ENCODE data around the gene FYN.
"Not testable (repeated sequence)": the region's sequence is repeated elsewhere in the genome, so short reads cannot be mapped to it uniquely, and the experiment has no call there.

The FYN gene

DNA sequence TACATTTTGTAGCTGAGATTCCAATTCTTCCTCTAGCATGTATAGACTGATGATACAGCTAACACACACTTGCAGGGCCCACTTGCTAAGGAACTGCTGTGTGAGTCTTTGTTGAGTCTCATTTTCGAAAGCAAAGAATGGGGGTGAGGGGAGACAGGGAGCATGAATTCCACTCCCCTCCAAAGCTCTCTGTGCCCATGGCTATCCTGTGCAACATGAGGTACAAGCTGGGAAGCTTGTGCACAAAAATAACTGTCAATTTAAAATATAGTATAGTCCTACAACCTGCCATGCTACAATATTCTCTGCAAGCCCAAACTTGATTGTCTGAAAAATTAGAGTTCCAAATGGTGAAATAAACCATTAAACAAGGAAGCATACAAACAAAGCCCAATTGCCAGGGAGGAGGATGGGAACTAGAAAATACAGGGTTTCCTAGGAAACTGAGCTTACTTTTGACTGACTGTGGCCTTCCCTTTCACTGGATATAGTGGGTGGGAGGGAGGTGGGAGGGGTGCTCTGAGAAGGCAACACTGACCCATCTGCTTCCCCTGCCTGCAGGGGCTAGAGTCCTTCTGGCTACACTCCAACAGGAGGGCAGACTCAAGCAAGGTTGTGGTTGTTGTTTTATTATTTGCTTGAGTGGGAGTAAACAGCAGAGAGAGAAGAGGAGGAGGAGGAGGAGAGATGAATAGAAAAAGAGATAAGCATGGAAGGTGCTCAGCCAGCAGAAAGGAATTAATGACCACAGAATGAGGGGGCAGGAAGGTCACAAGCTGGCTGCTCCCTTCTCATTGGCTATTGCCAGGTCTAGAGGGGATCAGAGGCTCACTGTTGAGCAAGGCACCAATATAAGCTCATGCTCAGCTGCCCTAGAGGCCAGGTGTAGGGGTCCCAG is 84.6 kb downstream of the FYN start:
- no peak for DNase-seq

DNA sequence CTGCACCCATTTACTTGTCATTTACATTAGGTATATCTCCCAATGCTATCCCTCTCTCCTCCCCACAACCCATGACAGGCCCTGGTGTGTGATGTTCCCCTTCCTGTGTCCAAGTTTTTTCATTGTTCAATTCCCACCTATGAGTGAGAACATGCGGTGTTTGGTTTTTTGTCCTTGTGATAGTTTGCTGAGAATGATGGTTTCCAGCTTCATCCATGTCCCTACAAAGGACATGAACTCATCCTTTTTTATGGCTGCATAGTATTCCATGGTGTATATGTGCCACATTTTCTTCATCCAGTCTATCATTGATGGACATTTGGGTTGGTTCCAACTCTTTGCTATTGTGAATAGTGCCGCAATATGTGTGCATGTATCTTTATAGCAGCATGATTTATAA is 87.1 kb downstream of the FYN start:
- DNase-seq = not testable (repeated sequence)

DNA sequence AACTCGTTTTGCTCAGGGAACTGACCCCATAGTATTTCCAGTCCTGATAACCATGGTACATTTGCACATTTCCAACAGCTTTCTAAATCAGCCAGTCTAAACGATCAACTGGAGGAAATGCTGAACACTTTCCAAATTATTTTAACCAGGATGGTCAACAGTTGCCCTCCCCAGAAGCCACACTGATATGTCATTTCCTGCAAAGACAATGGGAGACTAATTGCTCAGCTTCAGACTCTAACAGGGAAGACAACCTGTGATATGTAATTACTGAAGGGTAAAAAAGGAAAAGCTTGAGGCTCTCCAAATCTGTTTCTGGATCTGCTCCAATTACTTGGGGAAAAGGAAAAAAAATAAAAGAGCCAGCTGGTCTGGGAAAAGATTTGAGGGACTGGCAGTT is 88.8 kb downstream of the FYN start:
- DNase-seq = no peak

DNA sequence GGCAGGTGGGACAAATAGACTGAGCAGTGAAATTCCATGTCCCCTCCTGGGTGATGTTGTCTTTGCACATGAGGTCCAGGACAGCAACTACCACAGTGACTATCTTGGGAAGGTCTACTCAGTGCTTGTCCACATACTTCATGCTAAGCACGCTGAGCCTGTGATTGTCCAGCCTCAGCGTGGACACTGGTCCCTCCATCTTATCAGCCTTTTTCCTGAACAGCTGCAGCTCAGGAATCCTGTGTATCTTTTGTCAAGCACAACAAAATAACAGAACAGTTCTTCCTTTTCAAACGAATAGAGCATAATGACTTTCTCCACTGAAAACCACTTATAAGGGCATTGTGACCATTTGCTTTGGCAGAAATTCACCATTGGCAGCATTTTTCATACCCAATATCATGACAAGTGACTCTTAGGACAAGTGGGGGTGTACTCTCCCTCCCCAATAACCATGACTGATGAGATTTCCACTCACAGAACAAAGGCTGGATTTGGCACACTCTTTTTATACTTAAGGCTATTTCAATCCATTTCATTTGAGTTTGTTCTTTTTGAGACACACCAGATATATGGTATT is 90.3 kb downstream of the FYN start:
- DNase-seq = no peak

DNA sequence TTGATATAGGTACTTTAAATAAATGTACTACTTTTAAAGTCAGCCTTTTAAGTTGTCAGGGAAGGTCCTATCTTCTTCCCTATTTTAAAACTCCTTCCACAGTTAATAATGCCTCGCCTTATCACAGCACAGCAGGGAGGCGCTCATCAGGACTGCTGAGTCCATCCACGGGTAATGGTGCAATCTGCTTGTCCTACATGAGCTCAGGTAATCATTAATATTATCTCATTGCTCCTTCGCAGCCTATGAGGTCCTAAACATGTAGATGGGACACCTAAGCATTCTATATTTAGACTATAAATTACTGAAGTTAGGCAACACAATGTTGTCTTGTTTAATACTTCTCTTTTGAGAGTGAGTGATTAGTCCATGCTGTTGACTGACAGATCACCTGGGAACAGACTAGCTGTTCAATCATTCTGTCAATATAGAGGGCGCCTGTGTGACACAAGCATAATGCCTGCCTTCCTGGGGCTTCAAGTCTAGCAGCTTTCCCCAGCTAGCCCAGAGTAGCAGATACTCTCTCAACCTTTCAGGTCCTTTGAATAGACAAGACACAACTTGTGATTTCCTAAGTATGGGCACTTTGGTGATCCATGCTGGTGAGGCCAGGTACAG is 91.0 kb downstream of the FYN start:
- DNase-seq = no peak

DNA sequence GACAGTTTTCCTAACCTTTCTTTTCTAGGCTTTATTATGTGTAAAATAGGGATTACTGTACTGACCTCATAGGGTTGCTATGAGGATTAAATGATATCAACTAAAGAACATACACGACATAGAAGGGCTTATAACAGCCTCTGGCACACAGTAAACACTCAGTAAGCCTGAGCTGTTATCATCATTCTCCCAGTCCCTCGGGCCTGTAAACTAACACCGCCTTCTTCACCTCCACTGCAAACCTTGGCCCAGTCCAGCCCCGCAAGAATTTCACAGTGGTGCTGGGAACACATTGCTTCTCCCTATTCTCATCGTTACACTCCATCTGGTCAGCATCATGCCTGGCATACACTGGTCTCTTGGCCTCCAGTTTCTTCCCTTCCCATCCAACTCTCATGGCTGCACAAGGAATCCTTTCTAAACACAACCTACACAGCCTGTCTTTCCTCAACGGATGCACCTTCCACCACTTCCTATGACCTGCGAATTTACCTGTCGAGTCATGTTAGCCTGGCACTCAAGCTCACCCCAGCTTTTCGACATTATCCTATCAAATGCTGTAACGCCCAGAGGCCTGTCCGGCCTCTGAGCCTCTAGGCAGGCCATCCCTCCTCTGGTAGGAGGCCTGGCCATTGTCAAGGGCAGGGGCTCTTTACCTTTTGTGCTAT is 92.1 kb downstream of the FYN start:
- DNase-seq = peak; percentile 28

DNA sequence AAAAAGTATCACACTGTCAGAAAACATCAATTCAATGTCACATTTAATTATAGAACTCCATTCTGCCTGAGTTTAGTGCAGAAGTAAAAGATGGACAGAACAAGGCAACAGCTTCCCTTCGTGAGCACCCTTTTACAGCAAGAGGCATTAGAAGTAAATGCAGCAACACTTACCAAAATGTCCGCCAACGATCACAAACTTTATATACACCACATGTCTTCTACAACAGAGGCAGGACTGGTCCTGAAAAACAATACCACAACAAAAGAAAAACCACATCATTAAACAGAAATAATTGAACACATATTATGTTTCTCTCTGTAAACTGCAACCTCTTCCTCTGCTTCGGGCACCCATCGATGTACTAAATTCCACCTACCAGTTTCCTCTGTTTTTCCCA is 92.9 kb downstream of the FYN start:
- DNase-seq = no peak

DNA sequence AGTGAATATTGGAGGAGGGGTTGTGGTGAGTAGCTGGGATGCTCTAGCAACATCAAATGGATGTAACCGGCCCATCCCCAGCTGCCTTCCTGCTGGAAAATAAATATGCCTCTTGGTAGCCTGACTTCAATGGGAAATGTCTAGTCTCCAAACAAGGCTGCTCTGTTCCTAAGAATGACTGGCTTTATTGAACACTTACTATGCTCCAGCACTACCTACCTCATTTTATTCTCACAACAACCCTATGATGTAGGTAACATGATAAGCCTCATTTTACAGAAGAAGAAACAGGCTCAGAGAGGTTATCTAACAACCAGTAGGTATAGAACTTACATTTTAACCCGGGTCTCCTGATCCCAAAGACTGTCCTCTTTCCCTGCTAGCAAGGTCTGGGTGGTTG is 93.6 kb downstream of the FYN start:
- DNase-seq = no peak

DNA sequence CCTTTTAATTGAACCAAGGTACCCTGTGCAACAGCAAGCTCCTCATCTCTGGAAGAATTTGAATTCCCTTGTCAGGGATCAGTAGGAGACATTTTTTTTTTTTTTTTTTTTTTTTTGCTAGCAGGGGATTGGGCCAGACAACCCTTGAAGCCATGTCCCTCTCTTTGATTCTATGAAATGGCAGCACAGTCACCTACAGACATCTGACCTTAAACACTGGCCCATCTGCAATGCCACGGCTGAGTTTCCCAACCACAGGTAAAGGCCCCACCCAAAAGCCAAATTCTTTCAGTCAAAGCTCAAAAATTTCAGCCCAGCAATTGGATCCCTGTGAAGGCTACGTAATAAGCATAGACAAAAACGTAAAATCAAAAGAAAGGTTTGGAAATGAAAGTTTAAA is 94.2 kb downstream of the FYN start:
- no peak for DNase-seq

DNA sequence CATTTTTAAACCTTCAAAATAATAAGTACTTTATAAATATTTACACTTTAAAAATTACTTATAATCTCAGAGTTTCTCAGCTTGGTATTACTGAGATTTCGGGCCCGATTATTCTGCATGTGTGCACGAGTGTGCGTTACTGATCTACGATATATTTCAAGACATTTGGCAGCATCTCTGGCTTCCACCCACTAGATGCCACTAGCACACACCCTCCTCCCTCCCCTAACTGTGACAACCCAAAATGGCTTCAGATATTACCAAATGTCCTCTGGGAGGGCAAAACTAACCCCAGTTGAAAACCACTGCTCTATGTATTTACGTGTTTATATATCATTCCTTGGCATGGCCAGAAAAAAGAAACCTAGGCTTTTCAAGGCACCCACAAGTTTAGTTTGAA is 95.9 kb downstream of the FYN start:
- peak; percentile 31 for DNase-seq

DNA sequence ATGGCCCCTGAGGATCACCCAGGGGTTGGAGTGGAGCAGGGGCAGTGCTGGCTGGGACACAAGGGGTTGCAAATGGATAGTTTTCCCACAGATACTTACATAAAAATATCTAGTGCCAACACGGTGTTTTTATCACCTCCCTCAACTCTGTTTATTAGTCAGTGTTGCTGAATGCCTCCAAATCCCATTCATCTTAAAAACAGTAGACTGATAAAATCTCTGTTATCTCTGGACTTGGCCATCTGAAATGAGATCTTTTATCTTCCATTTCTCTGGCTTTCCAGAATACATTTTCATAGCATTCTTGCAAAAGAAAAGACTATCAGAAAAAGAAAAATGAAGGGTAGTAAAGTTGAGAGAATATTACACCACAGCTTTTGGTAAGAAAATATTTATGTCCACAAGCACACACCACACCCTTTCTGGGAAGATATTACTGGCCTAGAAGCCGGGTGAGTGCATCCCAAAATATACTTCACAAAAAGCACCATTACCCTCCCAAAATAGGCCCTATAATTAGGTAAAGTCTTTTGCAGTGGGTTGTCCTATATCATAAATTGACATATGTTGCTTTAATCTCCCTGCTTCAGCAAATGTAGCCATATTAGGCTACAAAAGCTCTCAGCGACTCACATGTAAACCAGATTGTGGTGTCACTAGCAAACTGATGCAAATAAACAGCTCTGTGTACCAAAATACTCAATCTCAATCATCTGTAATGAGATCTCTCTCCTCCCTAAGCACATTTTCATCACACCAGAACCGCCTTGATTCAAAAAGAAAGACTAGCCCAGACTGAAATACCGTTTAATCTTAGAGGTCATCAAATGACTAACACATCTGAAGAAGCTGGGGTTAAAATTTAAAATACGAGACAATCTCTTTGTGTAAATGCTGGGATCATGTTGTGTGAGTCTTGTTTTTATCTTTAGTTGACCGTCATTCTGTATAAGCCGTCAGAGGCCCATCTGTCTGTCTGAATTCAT is 96.7 kb downstream of the FYN start:
- DNase-seq = no peak

DNA sequence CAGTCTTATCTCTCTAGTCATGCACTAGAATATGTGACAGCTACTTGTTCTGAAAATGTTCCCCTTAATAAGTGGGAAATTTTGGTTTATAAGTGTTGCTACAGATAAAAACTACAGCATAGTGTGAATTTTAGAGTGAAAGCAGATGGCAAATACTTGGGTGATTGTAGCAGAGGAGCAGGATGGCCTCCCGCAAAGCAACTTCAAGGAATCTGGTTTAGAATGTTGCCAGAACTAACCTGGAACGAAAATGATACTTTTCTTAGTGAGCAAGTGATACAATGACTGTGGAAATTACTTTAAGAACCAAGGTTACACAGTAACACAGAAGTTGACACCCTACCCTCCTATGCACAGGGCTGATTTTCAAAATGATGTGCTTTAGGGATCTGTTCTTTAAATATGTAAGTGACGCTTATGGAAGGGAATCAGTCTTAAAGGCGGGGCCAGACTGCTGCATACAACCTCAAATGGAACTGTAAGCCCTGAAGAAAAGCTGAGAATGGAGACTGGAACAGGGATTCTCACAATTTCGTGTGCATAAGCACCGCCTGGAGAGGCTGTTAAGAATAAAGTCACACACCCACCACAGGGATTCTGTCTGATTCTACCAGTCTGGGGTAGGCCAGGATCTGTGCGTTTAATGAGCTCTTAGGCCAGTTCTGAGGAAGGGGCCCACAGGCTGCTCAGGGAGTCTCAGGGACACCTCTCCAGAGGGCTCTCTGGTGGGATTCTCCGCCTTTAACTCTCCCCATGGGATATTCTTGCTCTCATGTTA is 97.9 kb downstream of the FYN start:
- peak; percentile 75 for DNase-seq

DNA sequence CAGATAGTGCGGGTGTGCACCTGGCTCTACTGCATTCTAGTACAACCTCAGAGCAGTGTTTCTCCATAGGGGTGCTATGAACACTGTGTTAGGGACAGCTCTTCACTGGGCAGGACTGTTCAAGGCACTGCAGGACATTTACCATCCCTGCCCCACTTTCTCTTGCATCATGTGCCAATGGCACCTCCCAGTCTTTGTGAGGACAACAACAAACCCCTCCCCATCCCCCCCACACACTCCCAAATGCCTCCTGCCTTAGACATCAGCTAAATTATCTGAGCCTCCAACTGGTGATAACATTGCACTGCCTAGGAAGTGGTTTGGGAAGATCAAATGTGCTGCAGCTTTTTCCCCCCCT is 98.9 kb downstream of the FYN start:
- DNase-seq = peak; percentile 34

DNA sequence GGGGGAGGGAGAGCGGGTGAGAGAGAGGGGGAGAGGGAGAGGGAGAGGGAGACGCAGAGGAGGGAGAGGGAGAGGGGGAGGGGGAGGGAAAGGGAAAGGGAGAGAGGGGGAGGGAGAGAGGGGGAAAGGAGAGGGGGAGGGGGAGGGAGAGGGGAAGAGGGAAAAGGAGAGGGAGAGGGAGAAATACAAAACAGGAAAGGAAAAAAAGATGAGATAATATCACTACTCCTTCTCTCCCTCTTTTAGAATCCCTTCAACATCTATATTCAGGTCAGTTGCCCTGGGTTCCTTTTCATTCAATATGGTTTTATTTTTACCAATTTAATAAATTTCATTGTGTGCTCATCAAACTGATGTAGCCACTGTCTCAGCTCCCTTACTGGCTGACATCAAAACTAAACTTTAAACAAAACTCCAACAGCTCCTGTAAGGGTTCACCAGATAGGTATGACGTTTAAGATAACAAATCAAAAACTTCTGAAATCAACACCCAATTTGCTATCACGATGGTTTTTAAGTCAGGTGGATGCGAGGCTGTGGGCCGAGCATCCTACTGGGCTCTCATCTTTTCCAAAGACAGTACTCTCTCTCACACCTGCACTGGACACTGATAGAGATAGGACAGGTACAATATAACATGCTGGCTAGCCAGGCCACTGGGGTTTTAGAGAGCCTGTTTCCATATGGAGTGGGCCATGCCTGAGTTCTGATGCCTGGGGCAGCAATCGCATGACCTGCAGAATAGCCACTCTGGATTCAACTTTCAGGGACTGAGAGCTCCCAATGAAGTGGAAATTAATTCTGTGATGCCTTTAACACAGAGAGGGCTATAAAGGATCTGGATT is 99.5 kb downstream of the FYN start:
- DNase-seq = no peak

DNA sequence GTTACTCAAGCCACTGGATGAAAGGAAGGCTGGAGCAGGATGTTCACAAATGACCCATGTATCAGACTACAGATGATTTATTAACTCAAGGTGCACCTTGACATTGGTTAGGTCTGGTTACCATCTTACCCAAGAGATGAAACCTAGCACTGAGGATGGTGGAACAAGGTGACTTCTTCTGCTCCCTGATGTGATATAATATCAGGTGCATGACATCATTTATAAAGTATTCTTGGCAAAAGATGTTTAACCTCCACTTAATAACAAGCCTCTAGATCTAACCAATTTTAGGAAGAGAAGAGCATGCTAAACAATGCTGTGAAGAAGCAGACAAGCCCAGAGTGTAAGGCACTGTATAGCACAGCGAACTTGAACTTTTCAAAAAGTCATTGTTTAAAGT is 100.9 kb downstream of the FYN start:
- DNase-seq = no peak

DNA sequence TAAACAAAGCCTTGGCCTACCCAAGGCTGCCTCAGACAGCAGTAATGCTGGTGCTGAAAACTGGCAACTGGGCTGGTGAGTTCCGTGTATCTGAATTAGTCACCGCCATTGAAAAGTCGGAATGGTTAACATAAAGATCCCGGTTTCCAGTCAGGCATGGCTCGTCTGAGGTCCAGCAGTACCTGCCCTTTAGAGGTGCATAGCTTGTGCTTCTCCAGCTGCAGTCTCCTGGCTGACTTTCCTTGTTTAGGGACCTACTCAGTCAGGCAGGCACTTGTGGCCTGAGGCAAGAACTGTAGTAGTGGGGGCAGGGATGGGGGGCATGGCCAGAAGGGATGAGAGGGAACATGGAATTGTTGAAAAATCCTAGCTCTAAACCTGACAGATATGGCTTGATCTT is 101.6 kb downstream of the FYN start:
- DNase-seq = no peak

DNA sequence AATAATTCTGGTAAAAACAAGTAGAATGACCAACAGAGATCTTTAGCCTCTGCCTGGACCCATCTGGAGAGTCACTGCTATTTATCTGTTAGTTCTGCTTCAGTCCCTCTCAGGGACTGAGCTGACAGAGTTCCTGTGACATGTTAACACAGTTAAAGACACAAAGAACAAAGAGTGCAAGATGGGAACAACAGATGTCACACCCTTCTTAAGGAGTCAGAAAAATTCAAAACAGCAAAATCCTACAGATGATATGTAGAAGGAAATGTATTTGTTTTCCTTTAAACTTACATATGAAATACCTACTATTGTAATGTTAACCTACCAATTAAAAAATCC is 102.2 kb downstream of the FYN start:
- DNase-seq = no peak

DNA sequence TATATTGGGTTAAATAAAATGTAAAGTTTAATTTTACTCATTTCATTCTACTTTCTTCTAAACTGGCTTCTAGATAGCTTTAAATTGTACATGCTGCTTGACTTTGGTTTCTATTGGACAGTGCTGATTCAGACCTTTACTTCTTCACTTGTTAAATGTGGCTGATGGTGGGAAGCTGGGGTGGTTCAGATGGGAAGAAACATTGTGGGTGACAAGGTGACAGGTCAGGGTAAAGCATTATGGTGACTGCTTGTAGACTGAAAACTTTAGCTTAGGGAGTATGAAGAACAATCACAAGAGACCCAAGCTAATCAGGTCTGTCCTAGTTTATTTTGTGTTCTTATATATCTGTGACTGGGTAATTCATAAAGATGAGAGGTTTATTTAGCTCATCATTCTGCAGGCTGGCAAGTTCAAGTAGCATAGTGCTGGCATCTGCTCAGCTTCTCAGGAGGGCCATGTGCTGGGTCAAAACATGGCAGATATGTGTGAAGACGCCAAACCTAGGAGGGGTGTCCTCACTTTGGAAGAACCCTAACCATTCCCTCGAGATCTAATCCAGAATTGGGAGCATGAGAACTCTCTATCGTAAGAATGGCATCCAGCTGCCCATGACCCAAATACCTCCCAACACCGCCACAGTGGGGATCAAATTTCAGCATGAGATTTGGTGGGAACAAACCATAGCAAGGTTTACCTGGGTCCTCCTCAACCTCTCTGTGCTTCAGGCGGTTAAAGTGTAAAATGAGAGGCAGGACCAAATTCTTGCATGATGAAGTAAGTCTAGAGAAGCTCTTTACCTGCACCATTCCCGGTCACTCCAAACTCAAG is 102.8 kb downstream of the FYN start:
- DNase-seq = no peak

DNA sequence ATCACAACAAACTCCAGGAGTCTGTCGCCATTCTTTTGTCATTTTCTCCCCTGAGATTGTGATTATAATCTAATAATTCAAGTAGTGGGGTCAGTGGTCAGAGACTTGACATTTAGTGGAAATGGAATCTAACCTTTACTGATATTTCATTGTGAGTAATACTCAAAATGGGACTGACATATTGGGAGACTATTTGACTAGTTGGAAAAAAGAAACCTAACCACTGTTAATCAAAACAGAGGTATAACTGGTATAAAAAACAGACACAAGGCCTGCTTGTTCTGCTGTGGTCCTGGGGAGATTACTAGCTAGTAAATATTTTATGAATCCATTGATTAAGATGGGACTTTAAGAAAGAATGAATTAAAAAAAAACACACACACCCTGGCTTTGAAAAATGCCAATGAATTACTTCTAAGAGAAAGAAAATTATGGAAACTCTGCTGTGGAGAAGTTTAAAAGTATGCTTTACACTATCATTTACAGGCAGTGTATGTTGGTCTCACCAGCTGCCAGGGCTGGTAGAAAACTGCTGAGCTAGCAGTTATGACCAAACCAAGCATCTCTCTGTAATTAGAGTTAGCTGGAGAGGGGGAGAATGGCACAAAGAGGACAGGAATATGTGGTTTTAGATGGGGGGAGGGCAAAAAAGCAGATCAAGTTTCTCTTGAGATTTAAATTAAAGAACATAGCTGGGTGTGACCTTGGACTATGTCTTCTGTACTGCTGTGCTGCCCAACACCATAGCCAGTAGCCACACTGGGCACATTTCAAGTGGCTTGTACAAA is 103.7 kb downstream of the FYN start:
- DNase-seq = no peak
